22Rv1 (cell line): ENCODE measurements around the gene GSC2.

Experiments
- H3K27ac ChIP-seq: fragments of 450-650 bp; 2 replicates; pipeline ENCODE4 v1.5.1; 2017
- ZFX ChIP-seq: fragments of 450-650 bp; IDR thresholded peaks from 2 replicates; pipeline ENCODE4 v1.6.1; 2017; ENCODE audit warnings: antibody characterized with exemption, borderline replicate concordance
- TF ChIP-seq, protein P1 (sequence below): fragments of 450-650 bp; IDR thresholded peaks from 2 replicates; pipeline ENCODE4 v1.5.1; 2017; ENCODE audit warnings: mild to moderate bottlenecking

Gene GSC2

DNA sequence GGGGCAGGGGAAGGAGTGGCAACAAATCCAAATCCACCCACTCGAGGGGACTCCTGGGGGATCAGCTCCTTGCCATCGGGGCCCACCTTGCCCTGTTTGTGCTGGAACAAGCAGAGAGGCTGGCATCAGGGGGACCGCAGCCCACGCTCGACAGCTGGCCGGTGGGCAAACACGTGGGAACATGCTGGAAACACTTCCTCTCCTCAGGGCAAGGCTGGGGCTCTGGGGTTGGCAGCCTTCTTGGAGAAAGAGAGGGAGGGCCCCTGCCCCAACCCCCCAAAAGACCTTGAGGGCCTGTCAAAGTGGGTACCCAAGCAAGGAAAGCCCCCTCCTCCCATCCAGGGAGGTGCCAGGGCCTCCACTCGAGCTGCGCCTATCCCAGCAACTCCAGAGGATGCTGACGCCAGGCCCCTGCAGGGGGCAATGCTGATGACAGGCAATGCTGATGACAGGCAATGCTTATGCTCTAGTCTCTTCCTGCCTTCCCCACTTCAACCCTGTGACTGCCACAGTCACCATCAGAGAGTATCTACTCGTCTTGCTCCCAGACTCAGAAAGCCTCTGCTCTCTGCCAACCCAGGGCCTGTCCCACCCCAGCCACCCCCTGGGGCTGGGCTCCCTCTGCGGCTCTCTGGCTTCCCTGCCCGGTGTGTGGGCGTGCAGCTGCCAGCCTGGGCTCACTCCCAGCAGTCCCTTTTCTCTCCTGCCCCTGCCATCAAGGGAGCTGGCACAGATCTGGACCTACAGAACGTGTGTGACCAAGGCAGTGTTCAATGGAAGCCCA, 11.7 kb downstream of the GSC2 start:
- TF ChIP-seq, protein P1, sequence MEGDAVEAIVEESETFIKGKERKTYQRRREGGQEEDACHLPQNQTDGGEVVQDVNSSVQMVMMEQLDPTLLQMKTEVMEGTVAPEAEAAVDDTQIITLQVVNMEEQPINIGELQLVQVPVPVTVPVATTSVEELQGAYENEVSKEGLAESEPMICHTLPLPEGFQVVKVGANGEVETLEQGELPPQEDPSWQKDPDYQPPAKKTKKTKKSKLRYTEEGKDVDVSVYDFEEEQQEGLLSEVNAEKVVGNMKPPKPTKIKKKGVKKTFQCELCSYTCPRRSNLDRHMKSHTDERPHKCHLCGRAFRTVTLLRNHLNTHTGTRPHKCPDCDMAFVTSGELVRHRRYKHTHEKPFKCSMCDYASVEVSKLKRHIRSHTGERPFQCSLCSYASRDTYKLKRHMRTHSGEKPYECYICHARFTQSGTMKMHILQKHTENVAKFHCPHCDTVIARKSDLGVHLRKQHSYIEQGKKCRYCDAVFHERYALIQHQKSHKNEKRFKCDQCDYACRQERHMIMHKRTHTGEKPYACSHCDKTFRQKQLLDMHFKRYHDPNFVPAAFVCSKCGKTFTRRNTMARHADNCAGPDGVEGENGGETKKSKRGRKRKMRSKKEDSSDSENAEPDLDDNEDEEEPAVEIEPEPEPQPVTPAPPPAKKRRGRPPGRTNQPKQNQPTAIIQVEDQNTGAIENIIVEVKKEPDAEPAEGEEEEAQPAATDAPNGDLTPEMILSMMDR, result no peak
- TF ChIP-seq ZFX, result no peak
- no peak overlapping the region for H3K27ac ChIP-seq

DNA sequence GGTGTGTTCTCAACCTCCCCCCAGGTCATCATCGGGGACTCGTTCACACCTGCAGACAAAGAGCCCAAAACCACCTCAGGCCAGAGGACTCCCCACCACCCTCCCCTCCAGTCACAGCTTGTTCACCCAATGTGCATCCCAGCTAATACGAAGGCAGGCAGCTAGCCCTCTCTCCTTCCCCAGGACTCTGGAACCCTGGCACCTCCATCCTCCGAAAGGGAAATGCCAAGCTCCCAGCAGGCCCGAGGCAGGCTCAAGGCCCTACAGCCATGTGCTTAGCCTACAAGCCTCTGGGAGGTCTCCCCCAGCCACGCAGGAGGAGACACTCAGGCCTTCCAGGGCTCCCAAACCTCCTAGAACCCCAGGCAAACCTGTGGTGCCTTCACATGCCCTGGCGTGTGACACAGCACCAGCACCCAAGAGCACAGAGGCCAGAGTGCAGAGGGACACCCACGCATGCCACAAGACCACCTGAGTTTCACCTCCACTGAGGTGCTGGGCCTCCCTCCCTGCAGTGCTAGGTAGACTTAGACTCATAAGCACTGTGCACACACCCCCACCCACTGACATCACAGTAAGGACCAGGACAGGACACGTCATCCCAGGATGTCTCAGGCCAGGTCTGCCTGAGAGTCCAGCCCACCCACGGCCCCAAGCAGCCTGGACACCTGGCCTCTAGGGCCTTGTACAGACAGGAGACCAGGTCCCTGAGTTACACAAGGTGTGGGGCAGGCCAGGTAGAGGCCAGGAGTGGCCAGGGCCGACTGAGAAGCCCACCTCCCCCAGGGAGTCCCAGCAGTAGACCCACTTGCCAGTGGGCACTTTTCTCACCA, 12.5 kb downstream of the GSC2 start:
- no peak overlapping the region for H3K27ac ChIP-seq
- TF ChIP-seq, protein P1, result no peak
- no peak for TF ChIP-seq ZFX

DNA sequence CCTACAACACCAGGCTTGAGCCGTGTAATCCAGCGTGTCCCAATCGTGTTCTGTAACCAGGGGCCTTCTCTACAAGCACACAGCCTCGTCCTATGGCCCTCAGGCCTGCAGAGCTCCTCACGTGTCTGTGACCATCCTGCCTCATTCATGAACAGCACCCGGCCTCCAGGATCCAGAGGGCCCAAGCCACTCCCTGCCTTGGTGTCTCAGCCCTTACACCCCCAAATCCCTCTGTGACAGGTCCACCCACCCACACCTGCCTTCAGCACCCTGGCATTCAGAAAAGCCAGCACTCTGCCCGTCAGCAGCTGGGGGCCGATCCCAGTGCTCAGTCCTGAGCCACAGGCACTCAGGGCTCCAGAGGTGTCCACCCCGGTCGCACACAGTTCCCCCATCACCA, 13.2 kb downstream of the GSC2 start:
- no peak for TF ChIP-seq ZFX
- TF ChIP-seq, protein P1, result no peak
- H3K27ac ChIP-seq, result no peak overlapping the region

DNA sequence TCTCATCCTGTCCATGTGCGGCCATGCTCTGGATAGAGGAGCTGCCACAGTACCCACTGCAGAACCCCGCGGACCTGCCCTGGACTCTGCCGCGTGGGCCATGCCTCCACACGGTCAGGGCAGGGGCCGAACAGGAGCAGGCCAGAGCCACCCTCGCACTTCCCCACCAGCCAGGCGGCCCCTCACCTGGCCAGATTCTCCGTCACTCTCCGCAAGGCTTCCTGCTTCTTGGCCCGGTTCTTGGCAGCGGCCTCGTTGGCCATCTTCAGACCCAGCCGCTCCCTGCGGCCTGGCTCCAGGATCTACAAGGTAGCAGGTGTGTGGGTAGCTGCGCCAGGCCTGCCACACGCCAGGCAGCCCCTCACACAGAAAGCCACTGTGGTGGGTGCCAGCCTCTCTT, 15.2 kb downstream of the GSC2 start:
- TF ChIP-seq, protein P1, result no peak
- TF ChIP-seq ZFX, result no peak
- H3K27ac ChIP-seq, result no peak overlapping the region

DNA sequence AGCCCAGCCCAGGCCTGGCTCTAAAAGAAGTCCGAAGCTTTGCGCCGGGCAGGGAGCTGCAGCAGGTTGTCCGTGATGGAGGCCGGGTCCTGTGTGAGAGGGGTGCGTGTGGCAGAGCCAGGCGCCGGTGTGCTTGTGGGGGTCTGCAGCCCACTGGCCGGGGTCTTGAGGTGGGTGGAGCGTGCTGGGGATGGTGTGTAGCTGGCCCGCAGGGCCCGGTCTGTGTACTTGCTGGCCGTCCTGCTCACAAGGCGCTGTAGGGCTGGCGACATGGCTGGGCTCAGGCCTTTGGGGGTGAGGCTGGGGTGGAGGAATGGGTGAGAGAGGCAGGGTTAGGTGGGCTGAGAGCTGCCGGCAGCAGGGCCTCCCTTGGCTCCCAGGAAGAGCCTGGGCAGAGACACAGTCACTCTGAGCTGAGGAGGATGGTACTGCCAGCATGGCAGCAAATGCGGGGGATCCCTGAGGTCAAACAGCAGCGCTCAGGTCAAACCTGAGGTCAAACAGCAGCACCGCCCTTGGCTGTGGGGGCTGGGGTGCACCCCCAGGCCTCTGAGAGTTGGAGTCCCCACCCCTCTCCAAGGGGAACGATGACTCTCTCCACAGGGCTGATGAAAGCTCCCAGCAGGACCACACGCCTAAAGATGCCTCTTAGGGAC, 15.8 kb downstream of the GSC2 start:
- TF ChIP-seq ZFX, result no peak
- TF ChIP-seq, protein P1, result no peak
- H3K27ac ChIP-seq, result no peak overlapping the region

DNA sequence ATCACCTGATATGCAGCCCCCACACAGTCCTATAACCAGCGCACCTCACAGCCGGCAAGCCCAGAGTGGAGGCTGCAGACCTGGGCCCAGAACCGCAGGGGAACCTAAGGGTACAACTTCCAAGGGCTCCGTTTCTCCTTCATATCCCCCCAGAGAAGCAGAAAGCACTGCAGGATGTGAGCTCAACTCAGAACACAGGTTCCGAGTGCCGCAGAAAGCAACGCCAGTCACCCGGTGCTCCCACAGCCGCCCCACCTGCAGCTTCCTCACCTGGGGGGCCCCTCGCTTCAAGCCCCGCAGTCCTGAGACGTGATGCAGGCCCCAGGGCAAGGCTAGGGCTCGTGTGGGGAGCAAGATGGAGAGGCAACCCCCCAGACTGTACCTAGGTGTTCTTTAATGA, 16.5 kb downstream of the GSC2 start:
- no peak overlapping the region for H3K27ac ChIP-seq
- TF ChIP-seq, protein P1, result no peak
- no peak for TF ChIP-seq ZFX
